ENCODE measurements around the gene SMIM34.
"Not testable (repeated sequence)": the region's sequence is repeated elsewhere in the genome, so short reads cannot be mapped to it uniquely, and the experiment has no call there.

DNA sequence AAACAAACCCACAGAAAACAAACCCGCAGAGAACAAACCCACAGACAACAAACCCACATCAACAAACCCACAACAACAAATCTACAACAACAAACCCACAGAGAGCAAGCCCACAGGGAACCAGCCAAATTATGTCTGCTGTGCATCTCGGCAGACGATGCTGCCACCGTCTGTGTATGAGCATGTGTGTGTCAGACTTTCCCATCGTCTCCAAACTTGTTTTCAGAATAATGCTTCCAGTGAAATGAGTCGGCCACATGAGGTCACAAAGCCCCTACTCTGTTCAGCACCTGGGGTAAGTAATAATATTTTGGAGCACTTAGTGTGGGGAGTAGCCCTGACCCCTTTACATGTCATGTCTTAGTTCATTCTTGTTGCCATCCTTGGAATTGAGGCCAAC is 17.6 kb downstream of the SMIM34 start:
- TF ChIP-seq, protein P1, sequence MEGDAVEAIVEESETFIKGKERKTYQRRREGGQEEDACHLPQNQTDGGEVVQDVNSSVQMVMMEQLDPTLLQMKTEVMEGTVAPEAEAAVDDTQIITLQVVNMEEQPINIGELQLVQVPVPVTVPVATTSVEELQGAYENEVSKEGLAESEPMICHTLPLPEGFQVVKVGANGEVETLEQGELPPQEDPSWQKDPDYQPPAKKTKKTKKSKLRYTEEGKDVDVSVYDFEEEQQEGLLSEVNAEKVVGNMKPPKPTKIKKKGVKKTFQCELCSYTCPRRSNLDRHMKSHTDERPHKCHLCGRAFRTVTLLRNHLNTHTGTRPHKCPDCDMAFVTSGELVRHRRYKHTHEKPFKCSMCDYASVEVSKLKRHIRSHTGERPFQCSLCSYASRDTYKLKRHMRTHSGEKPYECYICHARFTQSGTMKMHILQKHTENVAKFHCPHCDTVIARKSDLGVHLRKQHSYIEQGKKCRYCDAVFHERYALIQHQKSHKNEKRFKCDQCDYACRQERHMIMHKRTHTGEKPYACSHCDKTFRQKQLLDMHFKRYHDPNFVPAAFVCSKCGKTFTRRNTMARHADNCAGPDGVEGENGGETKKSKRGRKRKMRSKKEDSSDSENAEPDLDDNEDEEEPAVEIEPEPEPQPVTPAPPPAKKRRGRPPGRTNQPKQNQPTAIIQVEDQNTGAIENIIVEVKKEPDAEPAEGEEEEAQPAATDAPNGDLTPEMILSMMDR (IDR thresholded peaks at IDR 0.05): not testable (repeated sequence)
- TF ChIP-seq EP300 (IDR thresholded peaks at IDR 0.05): not testable (repeated sequence)
